Measurements from ENCODE around the gene ACAN.

GRCh38 chr15:88834211-88834812 lies 31.1 kb downstream of the ACAN start:
- TF ChIP-seq POLR2AphosphoS5 (IDR thresholded peaks at IDR 0.05): no peak
- TF ChIP-seq CTCF (IDR thresholded peaks at IDR 0.05): peak in 1 of 2 donors; percentile 25
- TF ChIP-seq POLR2A (IDR thresholded peaks at IDR 0.05): no peak
- TF ChIP-seq EP300 (IDR thresholded peaks at IDR 0.05): no peak

All from suprapubic skin (tissue), 4 donors.